Stimulated activated CD8-positive, alpha-beta memory T cell treated with anti-CD3 and anti-CD28 coated beads, Interleukin-4, amount 100 ng/mL, for 48 hours (primary cell): ENCODE measurements around the gene SAV1.
A peak's percentile ranks its signal among the peaks of the same experiment; 100 is the strongest.
"Not testable (repeated sequence)": the region's sequence is repeated elsewhere in the genome, so short reads cannot be mapped to it uniquely, and the experiment has no call there.

Source experiments
- DNase-seq: peaks from one replicate; pipeline ENCODE4 v3.0.0-alpha.2; 2020

SAV1 gene

DNA sequence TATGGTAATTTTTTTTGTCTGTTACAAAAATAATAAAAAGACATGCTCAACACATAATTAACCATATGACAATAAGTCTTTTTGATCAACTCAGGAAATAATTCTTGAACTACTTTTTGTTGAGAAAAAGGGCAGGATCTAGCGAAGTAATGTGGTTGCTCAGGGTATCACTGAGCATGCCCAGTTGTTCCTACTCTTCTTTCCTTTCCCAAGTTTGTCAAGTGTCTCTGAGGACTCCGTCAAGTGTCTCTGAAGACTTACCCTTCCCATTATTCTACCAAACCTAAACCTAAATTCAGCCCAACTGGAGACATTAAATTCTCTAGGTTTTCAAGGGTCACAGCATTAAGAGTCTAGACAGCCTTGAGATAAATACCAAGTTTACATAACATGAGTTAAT, 3.5 kb downstream of the SAV1 start:
- DNase-seq: not testable (repeated sequence)

DNA sequence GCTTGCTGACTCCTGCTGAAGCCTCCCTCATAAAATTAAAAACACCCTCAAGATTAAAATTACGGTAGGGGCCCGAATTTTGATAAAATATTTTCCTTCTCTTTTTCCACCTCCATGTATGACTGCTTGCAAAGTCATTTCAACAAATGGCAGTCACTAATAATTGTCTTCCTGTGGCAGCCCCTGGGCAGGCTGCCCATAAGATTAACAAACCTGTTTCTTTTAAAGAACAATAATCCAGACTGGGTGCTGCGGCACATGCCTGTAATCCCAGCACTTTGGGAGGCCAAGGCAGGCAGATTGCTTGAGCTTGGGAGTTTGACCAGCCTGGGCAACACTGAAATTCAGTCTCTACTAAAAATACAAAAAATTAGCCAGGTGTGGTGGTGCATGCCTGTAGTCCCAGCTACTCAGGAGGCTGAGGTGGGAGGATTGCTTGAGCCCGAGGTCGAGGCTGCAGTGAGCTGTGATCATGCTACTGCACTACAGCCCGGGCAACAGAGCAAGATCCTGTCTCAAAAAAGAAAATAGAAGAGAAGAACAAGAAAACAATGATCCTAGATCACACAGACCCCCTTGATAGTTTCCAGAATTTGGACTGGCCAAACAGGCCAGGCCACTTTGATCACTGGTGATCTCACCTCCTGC, 8.7 kb downstream of the SAV1 start:
- no peak for DNase-seq

DNA sequence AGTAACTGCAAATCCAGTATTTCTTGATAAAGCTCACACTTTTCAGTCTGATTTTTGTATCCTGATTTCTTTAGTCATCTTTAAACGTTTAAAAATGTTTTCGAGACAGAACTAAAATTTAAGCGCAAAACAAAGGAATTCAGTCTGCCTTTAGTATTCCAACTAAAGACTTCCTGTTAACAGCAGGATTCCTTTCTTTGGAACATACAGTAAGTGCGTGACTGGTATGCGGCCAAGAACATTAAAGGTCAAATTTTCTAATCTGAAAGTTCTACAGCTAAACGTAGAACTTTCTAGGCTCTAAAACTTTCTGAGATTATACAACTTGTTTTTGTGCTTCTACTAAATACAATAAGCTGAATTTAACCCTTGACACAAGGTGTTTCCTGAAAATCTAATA, 9.9 kb downstream of the SAV1 start:
- no peak for DNase-seq

DNA sequence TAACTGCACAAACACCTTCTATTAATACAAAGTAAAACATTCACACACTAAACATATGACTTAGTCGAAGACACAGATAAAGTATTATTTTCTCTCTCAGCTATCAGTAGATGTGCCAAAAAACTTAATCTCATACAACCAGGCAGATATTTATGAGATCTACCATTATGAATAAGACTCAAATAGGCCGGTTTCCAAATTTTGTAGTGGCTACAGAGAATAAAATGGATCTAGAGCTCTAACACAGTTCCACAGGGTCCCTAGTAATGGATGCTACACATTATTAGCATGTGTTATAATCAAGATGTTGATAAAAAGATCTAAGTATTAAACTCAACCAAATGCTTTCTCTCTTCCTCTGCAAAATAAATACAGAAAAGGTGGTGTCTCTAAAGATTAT, 10.4 kb downstream of the SAV1 start:
- DNase-seq: no peak

DNA sequence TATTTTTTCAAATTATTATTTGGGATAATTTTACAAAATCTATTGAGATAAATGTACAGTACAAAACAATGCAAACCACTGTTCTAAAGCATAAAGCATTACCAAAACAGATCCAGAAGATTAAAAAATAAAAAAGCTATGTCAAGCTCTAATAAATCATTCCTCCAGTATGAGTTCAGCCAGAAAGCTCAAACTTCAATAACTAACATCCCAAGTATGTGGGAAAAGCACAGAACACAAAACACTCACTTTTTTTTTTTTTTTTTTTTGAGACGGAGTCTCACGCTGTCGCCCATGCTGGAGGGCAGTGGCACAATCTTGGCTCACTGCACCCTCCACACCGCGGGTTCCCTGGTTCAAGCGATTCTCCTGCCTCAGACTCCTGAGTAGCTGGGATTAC, 11.3 kb downstream of the SAV1 start:
- no peak for DNase-seq

DNA sequence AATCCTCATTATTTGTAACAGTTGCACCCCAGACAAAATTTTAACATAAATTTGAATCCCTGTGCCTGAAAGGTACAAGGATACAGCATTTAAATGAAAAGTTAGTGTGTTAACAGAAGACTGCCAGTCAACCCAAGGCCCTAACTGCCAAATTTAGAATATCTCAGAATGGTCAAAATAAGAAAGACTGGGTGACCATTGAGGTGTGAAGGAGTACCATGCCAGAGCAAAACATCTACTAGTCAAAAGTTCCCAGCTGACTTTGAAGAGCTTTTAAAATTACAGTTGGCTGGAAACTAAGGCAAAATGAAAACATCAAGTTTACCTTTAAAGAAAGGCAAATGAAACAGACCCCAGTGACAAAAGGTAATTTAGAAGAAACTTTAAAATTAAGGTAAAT, 18.4 kb downstream of the SAV1 start:
- no peak for DNase-seq

DNA sequence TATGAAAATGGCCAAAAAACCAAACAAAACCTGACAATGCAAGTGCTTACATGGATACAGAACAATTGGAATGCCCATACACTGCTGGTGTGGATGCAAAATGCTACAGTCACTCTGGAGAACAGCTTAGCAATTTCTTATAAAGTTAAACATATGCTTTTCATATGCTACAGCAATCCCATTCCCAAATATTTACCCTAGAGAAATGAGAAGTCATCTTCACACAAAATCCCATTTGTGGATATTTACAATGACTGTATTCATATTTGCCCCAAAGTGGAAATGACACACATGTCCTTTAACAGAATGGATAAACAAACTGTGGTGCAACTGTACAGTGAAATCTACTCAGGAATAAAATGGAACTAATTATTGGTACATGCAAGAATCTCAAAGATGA, 20.4 kb downstream of the SAV1 start:
- no peak for DNase-seq

DNA sequence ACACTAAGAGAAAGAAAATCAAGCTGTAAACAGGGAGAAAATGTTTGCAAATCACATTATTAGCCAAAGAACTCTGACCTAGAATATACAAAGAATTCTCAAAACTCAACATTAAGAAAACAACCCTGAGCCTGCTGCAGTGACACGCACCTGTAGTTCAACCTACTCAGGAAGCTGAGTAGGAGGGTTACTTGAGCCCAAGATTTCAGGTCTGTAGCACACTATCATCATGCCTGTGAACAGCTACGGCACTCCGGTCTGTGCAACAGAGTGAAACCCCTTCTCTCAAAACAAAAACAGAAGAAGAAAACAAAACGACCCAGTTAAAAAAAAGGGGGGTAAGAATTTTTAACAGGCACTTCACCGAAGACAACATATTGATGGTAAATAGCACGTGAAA, 20.8 kb downstream of the SAV1 start:
- no peak for DNase-seq

DNA sequence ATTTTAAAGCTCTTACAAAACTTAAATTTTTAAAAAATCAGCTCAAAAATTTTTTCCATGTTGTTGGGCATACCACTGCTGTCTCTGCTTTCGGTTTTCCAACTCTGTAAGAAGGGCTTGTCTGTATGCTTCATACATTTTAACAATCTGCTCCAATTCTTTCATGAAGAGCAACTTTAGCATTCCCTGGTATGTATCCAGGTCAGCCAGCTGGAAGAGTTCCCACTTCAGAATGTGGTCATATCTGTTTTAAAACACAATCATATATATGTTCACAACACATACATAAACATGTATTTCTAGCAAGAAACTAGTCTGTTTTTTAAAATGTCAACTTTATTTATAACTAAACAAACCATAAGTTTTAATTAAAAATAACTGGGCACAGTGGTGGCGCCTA, 33.0 kb downstream of the SAV1 start:
- DNase-seq: no peak

DNA sequence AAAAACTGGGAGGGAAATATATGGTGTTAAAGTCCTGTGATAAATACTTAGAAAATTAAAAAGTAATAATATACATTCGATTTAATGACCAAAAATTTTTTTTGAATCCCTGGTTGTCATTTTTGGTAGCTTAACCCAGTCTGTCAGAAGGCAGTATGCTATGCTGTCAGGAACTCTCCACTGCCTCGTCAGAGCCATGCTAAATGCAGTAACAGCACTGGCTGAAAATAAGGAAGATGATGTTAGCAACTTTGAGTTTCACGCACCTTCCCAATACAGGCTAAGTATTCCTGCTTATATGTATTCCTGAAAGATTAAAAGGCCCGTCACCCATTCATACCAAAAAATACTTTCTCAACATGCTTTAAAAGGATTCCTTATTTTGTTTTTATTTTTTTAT, 34.2 kb downstream of the SAV1 start:
- DNase-seq: no peak

DNA sequence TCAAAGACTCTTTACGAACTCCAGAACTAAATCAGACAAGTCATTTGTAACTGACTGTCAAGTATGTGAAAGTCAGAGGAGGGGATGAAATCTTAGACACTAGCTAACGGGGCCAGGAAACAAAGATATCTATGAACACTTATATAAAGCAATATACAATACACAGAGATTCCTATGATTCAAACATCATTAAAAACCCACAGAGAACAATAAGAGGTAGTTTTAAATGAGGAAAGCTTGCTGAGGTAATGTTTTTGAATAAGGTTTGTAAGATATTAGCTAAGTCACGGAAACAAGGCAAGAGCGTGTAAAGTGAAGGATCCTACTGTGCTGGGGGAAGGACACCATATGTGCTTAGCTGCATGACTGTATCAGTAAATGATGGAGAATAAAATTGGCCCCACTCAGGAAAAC, 36.7 kb downstream of the SAV1 start:
- no peak for DNase-seq

DNA sequence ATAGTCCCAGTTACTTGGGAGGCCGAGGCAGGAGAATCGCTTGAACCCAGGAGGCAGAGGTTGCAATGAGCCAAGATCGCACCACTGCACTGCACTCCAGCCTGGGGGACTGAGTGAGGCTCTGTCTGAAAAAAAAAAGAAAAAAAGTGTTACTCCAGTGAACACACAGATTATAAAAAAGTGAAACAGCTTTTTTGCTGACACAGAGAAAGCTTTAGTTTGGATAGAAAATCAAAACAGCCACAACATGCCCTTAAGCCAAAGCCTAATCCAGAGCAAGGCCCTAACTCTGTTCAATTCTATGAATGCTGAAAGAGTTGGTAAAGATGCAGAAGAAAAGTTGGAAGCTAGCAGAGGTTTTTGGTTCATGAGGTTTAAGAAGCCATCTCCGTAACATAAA, 43.2 kb downstream of the SAV1 start:
- DNase-seq: not testable (repeated sequence)

DNA sequence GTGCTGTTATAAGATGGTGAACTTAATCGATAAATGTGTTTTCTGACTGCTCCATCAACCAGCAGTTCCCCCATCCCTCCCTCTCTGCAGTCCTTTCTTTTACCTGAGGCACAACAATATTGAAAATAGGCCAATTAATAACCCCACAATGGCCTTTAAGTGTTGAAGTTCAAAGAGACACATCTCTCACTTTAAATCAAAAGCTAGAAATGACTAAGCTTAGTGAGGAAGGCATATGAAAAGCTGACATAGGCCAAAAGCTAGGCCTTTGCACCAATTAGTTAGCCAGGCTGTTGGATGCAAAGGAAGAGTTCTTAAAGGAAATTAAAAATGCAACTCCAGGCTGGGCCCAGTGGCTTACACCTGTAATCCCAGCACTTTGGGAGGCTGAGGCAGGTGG, 43.7 kb downstream of the SAV1 start:
- no peak for DNase-seq

DNA sequence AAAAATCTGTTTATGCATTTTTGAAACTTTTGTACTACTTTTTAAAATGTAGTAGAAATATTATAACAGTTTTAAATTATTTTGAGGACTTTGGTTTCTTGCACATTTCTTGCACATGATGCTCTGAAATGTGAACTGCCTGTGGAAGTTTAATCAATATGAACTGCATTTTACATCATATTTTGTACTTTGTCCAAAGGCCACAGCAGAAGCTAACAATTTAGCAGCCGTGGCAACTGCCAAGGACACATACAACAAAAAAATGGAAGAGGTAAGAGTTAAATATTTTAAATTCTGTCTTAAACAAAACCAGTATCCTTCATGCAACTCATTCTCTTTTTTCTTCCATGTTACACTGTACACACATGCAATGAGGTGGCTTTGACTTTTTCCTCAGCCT, 45.1 kb downstream of the SAV1 start:
- DNase-seq: no peak

DNA sequence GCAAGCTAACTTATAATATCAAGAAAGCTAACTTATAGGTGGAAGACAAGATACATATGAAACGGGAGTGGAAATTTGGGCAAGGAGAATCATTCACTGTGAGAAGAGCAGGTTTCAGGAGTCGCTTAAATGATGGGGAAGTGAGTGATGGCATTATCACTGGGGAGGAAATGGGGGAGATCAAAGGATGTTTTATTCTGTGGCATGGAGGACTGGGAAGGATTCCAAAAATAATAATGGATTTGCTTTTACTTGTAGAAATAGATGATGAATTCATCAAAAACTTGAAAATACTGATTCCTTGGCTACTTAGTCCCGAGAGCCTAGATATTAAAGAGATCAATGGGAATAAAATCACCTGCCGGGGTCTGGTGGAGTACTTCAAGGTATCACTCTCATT, 47.8 kb downstream of the SAV1 start:
- no peak for DNase-seq

DNA sequence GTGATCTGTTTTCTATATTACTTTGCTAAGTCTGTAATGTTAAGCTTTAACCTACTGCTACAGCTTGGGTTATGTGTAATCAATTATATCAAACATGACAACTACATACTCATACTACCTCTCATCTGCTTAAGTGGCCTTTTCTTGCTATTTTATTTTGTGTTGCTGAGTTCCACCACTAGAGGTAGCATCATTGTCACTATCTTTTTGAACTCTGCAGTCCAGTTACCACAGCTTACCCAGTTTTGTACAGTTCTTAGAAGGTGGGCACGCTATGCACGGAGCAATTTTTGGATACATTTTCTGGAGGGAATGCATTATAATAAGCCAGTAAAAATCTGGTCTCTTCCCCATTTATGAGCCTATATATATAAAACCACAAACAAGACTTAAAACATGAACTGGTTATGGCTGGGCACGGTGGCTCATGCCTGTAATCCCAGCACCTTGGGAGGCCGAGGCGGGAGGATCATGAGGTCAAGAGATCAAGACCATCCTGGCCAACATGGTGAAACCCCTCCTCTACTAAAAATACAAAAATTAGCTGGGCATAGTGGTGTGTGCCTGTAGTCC, 48.5 kb downstream of the SAV1 start:
- DNase-seq: no peak

DNA sequence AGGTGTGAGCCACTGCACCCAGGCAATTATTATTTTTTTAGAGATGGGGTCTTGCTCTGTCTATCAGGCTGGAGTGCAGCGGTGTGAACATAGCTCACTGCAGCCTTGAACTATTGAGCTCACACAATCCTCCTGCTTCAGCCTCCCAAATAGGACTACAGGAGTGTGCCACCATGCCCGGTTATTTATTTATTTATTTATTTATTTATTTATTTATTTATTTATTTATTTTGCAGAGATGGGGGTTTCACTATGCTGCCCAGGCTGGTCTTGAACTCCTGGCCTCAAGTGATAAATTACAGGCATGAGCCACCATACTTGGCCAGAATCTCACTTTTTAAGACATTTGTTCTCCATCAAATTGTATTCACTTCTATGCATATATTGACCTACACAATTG, 51.8 kb downstream of the SAV1 start:
- no peak for DNase-seq

DNA sequence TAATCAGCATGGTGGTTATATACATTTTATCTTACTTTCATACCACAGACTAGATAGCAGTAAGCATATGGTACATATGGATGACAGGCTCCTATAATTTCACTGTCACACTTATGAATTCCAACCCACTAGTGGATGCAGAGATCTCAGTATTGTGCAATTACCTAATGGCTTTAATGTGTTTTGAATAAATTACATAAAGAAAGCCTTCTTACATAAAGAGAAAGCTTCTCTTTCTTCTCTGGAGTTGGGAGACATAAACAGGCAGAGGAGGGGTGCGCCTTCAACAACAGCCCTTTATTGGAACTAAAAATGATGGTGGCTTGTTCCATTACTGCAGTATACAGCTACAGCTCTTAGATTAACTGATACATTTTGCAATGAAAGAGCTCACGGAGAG, 52.6 kb downstream of the SAV1 start:
- no peak for DNase-seq

DNA sequence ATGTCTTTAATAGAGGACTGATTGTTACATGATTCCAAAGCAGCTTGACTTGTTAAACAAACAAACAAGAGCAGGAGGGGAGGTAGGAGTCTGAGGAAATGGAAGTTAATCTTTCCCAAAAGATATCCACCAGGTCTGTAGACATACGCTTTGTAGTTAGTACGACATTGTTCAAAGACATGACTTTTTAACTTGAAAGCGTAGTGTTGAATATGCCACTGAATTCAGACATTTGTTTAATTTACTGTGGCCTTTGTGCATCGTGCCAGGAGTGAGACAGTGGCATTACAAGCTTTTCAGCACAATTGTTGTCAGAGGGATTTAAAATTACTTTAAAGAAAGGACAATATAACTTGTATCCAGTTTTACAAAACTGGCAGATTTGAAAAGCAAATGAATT, 53.0 kb downstream of the SAV1 start:
- no peak for DNase-seq

DNA sequence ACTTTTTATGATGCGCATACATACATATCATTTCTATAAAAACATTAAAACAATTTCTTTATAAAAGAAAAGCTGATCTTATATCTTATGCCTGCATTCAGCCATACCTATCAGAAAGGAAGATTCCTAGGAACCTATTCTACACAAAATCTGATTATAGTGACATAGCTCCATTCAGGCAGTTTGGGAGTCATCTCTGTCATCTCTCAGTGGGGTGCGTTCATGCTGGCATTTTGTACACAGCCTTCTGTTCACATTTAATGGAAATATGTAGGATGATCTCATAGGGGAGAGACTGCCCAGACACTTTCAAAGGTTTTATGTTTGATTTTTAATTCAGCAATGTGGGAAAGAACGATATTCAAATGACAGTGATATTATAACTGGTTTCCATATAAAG, 55.3 kb downstream of the SAV1 start:
- DNase-seq: no peak

DNA sequence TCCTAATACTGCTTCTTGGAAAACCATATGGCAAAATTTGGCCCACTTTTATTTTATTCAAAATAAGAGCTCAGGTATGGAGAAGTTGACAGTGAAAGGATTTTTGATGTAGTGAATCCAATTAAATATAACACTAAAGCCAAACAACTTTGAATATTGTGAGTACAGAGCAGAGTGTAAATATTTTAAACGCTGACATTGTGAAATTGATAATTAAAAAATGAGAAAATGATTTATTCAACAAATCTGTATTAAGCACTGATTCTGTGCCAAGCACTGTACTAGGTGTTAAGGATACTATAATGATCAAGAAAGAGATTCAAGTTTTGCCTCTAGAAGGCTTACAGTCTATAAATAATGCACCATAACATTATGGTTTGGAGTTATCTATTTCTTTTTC, 57.6 kb downstream of the SAV1 start:
- no peak for DNase-seq

DNA sequence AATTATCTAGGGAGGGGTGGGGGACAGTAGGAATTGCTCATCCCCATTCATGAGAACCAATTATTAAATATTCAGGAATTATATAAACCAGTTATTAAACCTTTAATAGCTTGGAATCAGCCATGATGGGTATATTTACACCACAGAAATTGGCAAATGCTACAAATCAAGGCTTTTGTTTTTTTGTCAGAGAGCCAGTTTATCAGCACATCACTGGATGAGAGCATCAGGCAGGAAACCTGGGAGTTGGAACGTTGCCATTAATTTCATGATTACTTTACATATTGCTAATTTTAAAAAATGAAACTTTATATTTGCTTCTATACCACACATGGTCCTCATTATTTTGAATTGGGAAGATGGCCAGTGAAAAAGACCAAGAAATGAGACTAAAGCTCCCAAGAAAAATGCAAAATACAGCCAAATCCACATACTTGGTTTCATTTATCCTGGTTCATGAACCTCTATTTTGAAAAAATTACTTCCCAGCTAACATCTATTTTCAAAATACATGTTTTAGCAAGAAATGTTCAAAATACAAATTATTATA, 59.7 kb downstream of the SAV1 start:
- DNase-seq: no peak

DNA sequence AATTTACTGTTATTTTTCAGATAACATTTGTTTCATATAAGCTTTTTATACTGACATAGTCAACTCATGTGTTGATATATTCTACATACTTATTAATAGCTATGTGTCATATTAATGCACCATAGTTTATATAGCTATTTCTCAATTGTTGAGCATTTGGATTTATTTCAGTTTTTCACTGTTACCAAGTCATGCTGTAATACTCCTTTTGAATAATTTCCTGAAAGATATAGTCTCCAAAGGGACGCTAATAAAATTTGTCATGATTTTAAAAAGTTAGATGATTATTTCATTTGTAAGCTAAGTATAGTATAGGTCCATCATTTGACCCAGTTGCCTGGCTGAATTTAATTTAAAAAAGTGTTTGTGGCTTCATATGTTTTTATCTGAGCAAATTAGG, 60.3 kb downstream of the SAV1 start:
- no peak for DNase-seq

DNA sequence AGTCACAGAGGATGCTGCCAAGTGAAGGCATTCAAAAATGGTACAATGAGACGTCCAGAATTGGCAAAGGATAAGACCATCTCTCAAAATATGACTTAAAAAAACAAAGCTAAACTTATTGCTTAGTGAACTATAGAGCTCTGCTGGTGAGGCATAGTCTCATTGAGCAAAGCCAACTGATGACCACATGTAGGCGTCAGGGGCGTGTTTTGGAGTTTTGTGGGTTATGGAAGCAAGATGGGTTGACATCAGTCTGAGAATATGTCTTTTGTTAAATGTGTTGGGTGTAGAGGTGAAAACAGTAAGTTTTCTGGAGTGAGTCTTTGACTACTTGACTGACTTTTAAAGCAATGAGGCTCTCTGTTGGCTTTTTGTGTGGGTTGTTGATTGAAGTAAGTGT, 60.9 kb downstream of the SAV1 start:
- peak; percentile 68 for DNase-seq

DNA sequence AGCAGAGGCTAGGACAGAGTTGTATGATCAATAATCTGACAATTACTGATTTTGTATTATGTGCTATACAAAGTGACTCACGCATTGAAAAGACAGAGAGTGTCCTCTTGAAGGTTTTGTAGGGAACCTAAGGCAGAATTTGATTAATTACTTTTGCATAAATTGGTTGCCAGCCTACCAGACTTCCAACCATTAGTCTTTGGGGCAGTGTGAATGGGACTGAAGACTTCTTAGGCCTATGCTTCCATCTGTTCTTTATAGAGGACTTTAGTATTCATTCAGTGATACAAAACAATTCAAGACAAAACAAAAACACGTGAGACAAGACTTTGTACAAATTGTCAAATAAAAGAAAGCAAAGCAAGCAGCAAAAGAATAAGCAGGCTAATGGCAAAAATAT, 61.6 kb downstream of the SAV1 start:
- DNase-seq: no peak
